ENCODE measurements around the gene PYDC2.

The PYDC2 gene

DNA sequence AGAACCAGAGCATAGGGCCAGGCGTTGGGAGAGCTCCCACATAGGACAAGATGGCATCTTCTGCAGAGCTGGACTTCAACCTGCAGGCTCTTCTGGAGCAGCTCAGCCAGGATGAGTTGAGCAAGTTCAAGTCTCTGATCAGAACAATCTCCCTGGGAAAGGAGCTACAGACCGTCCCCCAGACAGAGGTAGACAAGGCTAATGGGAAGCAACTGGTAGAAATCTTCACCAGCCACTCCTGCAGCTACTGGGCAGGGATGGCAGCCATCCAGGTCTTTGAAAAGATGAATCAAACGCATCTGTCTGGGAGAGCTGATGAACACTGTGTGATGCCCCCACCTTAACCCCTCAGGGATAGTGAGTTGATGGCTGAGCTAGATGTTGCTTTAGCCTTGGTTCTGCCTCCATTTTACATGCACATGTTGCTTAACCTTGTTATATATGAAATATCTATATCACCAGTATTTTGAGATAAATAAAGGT lies at the start of gene PYDC2:
Gene PYDC2, plus strand, starts transcription at position 51 of the 483 bp plus-strand sequence. Its CDS starts 0 bp downstream, at position 51.
- DNase-seq: no peak

DNA sequence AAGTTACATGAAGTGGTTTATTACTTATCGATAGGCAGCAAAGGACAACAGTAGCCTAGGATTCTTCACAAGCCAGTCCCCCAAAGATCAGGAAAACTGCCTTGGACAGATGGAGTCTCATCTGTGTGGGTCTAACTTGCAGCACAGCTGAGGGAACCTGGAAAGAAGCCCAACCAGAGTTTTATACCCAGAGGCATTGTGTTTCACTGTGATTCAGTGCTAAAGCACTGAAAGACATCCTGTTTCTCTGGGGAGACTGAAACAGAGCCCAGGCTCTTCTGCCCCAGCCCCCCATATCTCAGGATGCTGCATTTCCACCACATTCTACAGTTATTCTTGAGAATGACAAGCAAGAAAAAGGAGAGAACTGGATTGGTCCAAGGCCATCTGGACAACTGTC lies 48.2 kb upstream of the PYDC2 start:
- no peak for DNase-seq

DNA sequence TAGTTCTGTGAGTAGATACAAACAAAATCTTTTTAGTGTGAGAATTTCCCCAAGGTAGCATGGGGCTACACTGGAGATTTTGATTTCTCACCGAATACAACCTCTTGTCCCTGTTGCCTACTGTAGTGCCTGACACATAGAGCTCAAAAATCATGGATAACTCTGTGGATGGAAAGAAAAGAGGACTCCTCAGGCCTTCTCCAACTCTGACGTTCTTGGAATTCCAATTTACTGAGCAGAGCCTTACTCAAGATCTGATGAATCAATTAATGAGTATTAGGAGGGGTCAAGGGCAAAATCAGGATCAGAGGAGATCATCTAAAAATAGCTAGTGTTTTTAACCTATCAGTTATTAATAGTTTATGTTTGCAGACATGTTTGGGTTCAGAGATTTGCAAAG lies 46.7 kb upstream of the PYDC2 start:
- DNase-seq: no peak

DNA sequence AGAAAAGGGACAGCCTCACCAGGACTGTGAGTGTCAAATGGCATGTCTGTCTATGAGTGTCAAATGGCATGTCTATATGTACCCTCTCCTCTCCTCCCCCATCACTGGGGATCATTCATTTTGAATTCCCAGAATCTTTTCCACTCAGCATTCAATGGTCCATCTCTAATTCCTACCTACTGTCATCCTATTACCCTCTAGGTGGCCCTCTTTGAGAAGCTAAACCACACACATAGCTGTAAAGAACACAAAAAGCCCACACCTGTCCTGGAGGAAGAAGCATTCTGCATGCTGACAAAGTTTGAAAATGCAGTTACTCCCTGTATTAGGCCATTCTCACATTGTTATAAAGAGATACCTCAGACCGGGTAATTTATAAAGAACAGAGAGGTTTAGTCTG lies 46.2 kb upstream of the PYDC2 start:
- DNase-seq: no peak

DNA sequence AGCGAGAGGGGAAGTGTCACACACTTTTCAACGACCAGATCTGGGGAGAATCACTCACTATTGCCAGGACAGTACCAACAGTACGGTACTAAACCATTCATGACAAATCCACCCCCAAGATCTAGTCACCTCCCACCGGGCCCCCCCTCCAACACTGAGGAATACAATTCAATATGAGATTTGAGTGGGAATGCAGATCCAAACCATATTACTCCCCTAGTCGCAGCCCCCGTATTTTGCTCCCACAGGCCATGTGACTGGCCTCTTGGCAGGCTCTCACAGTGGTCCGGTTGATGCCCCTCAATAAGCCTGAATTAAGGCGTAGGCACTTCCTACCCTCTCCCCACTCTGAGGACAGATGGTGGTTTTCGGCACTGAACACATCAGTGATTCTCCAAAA lies 45.4 kb upstream of the PYDC2 start:
- no peak for DNase-seq

DNA sequence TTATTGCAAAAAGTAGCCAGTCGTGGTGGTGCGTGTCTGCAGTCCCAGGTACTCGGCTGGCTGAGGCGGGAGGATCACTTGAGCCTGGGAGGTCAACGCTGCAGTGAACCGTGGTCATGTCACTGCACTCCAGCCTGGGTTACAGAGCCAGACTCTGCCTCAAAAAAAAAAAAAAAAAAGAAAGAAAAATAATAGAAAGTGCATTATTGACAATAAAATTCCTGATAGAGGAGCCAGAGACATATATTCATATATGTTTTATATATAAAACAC lies 43.6 kb upstream of the PYDC2 start:
- DNase-seq: no peak

DNA sequence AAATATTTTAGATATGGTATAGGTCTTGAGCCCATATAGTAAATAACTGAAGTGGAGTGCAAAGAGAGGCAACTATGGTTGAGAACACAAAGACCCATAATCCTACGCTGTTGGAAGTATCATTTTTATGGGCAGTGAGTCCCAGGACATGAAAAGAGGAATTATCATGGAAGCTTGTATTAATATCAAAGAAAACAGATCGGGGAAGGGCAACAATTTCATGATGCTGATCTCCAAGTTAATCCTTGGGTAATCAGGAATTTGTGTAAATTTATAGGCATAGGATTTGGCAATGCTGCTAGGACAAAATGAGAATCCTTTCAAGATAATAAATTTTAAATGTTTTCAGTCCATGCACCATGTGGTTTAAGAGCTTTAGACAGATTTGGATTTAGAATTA lies 40.2 kb upstream of the PYDC2 start:
- DNase-seq: no peak

DNA sequence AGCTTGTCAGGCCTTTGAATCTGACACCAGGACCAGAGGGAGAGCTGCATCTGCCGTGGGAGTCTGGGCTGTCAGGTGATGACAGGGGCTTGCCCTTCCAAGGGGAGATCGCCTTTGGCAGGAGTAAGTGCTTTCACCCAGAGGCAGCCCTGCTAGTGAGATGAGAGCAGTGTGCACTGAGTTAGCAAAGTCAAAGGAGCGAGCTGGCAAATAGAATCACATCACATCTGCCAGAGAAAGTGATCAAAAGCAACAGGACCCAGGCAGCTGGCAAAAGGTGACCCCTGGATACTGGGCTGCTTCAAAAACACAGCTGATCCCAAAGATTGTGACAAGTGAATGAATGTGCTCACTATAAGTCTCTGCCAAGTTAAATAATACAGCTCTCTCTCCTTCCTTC lies 36.1 kb upstream of the PYDC2 start:
- DNase-seq: no peak

DNA sequence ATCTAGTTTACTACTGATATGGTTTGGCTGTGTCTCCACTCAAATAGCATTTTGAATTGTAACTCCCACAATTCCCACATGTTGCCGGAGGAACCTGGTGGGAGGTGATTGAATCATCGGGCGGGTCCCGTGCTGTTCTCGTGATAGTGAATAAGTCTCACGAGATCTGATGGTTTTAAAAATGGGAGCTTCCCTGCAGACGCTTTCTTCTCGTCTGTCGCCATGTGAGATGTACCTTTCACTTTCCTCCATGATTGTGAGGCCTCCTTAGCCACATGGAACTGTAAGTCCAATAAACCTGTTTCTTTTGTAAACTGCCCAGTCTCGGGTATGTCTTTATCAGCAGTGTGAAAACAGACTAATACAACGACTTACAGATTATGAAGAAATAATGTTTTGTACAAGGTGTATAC lies 35.6 kb upstream of the PYDC2 start:
- no peak for DNase-seq

DNA sequence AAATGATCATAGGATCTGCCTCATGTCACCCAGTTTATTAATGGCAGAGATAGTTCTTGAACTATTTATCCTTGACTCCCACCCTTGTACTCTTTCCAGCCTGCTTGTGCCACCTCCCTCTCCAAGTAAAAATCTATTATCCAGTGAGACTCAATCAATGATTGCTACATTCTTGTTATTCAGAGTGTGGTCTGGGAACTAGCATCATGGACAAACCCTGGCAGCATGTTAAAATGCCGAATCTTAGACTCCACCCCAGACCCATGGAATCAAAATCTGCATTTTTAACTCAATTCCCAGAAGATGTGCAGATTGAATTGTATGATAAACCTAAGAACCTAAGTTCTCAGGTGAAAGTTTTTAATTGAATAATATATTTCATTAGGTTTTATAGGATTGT lies 34.7 kb upstream of the PYDC2 start:
- no peak for DNase-seq

DNA sequence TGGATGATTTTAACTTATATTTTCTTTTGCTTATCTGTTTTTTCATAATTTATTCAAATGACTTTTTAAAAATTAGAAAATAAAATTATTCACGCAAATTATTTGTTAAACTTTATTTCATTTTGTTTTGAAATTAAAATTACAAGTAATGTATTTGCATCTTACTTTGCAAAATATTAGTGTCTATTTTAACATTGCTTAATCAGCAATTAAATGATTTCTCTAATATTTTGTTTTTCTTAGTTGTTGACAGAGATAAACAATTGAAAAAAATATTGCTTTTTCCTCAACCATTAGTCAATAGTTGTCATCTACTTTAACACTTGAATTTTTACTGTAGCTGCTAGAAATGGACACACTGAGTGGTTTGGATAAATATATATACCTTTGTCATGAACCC lies 32.8 kb upstream of the PYDC2 start:
- no peak for DNase-seq

DNA sequence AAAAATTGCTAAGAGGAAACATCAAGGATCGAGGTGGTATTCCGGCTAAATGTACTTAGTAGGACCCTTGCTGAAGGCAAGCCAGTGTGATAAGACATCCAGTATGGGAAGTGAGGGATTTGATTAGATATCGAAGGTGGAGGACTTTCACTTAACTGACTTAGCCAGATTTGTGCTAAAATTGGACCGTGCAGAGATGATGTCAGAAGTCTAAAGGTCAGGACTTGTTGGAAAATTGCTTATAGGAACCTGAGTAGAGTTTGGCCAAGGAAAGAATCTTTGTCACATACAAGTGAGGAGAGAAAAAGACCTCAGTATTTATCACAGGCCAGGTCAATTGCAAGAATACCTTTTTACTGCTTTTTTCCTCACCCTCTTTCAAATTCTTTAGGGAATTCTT lies 30.9 kb upstream of the PYDC2 start:
- DNase-seq: no peak

DNA sequence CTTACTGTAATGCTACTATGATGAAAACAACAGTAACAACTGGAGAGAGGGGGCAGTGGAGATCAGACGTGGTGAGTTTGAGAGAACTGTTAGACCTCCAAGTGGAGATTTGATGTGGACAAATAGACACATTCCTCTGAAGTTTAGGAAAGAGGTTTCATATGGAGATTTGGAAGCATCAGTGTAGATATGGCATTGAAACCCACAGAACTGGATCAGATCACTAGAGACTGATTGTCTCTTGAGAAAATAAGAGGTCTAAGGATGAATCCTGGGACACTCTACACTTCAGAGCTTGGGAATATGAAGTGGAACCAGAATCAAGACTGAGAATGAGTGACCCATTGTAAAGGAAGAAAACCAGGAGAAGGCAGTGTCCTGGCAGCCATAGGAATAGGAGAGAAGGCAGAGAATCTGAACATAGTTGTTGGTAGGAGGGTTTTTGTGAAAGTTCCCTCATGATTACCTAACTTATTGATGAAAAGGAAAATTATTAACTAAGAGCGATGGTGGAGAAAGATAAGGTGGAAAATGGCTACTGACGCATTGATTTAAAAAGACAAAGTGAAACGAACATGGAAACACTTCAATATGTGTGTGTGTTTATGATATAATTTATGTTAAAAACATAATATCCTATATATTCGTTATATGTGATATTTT lies 29.7 kb upstream of the PYDC2 start:
- no peak for DNase-seq

DNA sequence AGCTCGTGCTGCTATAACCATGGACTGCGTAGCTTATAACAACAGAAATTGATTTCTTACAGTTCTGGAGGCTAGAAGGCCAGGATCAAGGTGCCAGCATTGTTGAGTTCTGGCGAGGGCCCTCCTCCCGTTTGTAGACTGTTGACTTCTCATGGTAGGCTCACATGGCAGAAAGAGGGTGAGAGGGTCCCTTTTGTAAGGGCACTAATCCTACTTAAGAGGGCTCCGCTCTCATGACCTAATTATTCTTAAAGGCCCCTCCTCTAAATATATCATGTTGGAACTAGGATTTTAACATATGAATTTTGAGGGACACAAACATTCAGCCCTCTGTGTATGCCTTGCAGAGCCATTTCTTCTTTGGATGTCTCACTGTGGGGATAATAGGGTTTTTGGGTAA lies 28.8 kb upstream of the PYDC2 start:
- DNase-seq: no peak

DNA sequence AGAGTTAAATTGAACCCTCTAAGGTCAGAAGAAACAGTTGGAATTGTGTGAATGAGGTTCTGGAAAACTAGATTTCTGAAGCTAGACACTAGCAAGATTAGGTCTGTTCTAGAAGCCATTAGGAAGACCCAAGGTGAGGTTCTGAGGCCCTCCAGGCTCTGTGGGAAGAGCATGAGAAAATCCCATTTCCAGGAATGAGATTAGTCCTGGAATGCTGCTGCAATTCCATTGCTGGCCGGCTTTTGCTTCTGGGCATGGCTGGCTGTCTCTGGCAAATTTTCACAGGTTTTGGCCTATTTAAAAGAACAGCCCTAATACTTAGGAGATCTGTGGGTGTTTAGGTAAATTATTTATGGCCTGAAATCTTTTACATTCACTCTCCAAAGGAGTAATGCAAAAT lies 26.9 kb upstream of the PYDC2 start:
- no peak for DNase-seq

DNA sequence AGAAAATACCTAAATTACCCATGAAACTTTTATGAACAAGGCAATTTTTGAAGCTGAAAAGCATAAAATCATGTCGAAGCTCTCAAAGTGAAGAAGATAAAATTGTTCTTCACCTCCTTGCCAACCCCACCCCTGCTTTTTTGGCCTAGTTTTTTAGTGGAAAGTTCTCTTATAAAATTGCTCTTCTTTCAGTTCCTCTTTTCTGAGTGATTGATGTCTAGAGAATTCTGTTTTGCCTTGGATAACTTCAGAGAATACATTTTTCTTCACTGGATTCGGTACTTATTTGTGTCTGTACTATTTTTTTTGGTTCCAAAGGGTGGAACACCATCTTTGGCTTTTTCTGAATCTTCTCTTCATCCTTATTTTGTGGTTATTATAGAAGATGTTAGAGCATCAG lies 25.0 kb upstream of the PYDC2 start:
- no peak for DNase-seq

DNA sequence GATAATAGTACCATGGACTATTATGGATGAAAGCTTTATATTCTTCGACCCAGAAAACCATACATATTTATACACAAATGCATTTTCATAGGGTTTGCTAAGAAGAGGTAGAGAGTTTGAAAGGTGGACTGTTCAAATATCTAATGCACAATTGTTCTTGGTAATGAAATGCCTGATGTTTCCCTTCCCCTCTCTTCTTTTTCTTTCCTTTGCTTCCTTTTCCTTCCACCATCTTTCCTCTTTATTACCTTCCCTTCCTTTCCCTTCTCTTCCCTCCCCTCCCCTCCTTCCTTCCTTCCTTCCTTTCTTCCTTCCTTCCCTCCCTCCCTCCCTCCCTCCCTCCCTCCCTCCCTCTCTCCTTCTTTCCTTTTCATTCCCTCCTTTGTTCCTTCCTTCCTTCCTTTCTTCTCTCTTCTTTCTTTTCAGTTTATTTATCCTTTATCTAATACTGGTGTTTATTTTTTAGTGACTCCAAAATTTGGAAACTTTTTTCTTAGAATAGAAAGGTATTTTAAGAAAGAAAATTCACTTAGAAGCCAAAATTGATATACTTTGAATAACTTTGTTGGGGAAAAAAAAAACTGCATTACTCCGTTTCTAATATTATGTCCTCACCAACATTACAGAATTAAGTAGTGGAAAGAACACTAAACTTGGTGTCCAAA lies 22.7 kb upstream of the PYDC2 start:
- DNase-seq: no peak

DNA sequence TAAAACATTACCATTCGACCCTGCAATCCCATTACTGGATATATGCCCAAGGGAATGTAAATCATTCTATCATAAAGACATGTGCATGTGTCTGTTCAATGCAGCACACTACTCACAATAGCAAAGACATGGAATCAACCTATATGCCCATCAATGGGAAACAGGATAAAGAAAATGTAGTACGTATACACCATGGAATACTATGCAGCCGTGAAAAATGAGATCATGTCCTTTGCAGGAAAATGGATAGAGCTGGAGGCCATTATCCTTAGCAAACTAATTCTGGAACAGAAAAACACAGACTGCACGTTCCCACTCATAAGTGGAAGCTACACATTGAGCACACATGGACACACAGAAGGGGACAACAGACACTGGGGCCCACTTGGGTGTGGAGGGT lies 20.4 kb upstream of the PYDC2 start:
- DNase-seq: no peak

DNA sequence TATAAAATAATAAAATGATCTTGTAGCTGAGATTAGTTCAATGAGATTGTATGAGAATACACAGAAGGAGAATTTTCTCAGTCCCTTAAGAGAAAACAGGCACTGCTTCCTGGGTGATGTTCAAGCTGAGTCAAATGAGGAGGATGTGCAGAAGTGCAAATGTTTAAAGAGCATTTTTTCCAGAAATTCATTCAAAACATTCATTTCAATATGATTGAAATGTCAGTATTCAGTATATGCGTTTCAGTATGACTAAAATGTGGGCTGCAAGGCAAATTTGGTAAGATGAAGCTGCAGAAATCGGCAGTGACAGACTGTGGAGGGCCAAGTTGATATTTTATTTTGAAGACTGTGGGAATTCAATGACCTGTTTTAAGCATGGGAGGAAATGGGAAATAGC lies 19.3 kb upstream of the PYDC2 start:
- DNase-seq: no peak

DNA sequence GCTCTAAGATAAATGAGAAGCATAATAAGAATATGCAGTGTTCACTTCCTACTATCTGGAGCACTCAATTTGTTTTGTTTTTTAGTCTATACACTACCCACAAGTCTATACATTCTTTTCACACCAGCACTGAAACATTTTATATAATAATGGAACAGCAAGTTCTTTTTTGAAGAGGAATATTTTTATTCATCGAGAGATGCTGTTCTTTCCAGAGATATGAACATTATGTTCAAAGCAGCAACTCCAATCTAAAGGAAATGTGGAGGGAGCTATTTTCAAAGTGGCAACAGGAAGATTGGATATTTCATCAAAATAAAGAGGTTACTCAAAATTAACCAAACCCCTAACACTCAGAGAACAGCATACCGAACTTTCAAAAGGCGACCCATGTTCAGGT lies 16.4 kb upstream of the PYDC2 start:
- DNase-seq: no peak

DNA sequence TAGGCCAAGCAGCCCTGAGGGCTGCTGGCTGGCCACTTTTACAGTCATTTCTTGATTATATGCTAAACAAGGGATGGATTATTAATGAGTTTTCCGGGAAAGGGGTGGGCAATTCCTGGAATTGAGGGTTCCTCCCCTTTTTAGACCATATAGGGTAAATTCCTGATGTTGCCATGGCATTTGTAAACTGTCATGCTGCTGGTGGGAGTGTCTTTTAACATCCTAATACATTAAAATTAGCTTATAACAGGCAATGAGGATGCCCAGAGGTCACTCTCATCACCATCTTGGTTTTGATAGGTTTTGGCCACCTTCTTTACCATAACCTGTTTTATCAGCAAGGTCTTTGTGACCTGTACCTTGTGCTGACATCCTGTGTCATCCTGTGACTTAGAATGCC lies 11.7 kb upstream of the PYDC2 start:
- no peak for DNase-seq

DNA sequence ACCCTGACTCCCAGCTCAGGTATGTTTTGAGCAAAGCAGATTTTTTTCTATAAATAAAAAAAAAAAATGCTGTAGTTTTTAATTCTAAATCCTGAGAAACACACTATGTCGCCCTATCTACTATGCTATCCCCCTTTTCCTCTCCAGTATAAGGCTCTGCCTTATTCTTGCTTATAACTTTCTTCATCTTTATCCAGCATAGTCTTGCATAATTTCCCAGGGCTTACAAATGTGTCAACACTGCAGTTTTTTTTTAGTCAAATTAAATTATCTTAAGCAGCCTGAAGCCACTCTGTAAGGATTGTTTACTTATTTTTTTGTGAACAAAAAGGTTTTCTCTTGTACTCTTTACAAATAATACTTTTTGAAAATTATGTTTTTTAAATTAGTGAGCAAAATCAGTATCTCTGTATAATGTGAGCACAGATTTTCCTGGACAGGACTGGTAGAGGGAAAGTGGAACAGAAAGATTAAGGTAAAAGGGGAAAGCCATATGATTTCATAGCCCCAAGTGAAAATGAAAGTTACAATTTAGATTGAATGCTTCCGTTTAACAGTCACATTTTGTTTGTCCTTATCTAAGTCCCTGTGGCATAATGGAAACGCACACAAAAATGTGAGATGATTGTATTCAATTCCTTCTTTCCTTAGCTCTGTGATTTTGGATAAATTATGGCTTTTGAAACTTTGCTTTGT lies 5.6 kb upstream of the PYDC2 start:
- DNase-seq: no peak

DNA sequence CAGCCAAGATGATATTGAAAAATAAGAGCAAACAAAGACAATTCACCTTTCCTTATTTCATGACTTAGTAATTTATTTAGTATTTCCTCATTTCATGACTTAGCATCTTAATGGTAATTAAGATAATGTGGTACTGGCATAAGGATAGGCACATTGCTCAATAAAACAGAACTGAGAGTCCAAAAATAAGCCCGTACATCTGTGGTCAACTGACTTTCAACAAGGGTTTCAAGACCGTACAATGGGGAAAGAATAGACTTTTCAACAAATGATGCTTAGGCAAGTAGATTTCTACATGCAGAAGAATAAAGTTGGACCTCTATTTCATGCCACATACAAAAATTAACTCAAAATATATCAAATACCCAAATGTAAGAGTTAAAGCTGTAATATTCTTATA lies 603 bp upstream of the PYDC2 start:
- DNase-seq: no peak

DNA sequence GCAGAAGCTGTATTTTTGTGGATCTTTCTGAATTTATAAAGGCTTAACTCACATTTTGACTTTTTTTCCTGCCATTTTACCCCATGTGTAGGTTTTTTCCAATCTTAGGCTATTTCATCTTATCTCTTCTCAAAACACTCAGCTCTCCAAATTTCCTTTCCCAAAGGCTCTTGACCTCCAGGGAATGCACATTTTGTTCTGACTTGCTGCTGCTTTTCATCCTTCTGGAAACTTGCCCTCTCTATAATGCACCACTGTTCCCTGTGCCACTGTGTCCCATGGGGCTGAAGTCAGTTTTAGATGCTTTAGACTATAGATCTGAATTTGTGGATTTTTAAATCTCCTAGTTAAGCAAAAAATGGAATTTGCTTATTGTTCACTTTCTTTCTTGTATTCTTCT lies 9.1 kb downstream of the PYDC2 start:
- no peak for DNase-seq

DNA sequence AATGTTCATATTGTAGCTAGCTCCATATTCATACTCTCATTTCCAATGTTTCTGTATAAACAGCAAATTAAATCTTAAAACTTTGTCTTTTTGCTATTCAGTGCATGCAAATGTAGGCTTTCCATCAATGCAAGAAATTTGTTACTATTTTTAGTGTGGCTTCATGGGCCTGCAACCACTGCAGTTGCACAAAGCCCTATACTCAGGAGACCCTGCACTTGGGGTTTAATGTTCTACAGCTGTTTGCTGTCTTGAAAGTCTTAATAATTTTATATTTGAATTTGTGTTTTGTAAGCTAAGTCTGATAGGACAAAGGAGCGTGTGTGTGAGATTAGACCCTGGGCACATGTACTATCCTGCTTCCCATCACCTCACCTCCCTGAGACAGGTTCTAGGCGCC lies 9.6 kb downstream of the PYDC2 start:
- no peak for DNase-seq
